HG03095 (cell line): ENCODE measurements around the gene ALG8.

ENCODE experiments used
- ATAC-seq: cut with Tn5 transposase; IDR thresholded peaks from one replicate; pipeline ENCODE4 v1.9.1; 2021; ENCODE audit warnings: moderate library complexity; ENCODE audit not compliant: unreplicated experiment

The ALG8 gene

GRCh38 chr11:78160557-78160956, 21.1 kb upstream of the ALG8 start:
- ATAC-seq: no peak

GRCh38 chr11:78158987-78159652, 19.7 kb upstream of the ALG8 start:
- no peak for ATAC-seq

GRCh38 chr11:78156127-78156844, 16.9 kb upstream of the ALG8 start:
- ATAC-seq: no peak

- ATAC-seq: no peak
Observed at GRCh38 chr11:78151804-78152203, 12.4 kb upstream of the ALG8 start.

- no peak for ATAC-seq
Observed at GRCh38 chr11:78150754-78151153, 11.3 kb upstream of the ALG8 start.

- ATAC-seq: no peak
Observed at GRCh38 chr11:78150346-78150745, 10.9 kb upstream of the ALG8 start.

- no peak for ATAC-seq
Observed at GRCh38 chr11:78149646-78150045, 10.2 kb upstream of the ALG8 start.

- ATAC-seq: no peak
Observed at GRCh38 chr11:78147807-78148206, 8.4 kb upstream of the ALG8 start.

- no peak for ATAC-seq
Observed at GRCh38 chr11:78145511-78146025, 6.1 kb upstream of the ALG8 start.

GRCh38 chr11:78140392-78141077, 1.1 kb upstream of the ALG8 start:
- ATAC-seq: no peak

- peak; percentile 5 for ATAC-seq
Observed at GRCh38 chr11:78138694-78139421, 568 bp downstream of the ALG8 start.

- no peak for ATAC-seq
Observed at GRCh38 chr11:78138291-78138690, 1.1 kb downstream of the ALG8 start.

- ATAC-seq: no peak
Observed at GRCh38 chr11:78132475-78132874, 7.0 kb downstream of the ALG8 start.

- ATAC-seq: no peak
Observed at GRCh38 chr11:78131956-78132355, 7.5 kb downstream of the ALG8 start.

GRCh38 chr11:78127403-78127802, 12.0 kb downstream of the ALG8 start:
- no peak for ATAC-seq

- peak; percentile 86 for ATAC-seq
Observed at GRCh38 chr11:78112582-78113275, 26.7 kb downstream of the ALG8 start.

GRCh38 chr11:78111298-78111697, 28.1 kb downstream of the ALG8 start:
- no peak for ATAC-seq

- ATAC-seq: no peak
Observed at GRCh38 chr11:78110830-78111229, 28.6 kb downstream of the ALG8 start.

- no peak for ATAC-seq
Observed at GRCh38 chr11:78110351-78110750, 29.1 kb downstream of the ALG8 start.
